HuH-7 (cell line): ENCODE data around the gene LRRC49.
A peak's percentile ranks its signal among the peaks of the same experiment; 100 is the strongest.
"Not testable (repeated sequence)": the region's sequence is repeated elsewhere in the genome, so short reads cannot be mapped to it uniquely, and the experiment has no call there.

Experiments used
- DNase-seq: peaks from one replicate; pipeline ENCODE4 v3.0.0; 2011; ENCODE audit warnings: low spot score

Gene LRRC49

GRCh38 chr15:70922119-70922518 lies 29.5 kb downstream of the LRRC49 start:
- no peak for DNase-seq

GRCh38 chr15:70923311-70924080 lies 30.9 kb downstream of the LRRC49 start:
- no peak for DNase-seq

GRCh38 chr15:70926914-70927313 lies 34.3 kb downstream of the LRRC49 start:
- DNase-seq = not testable (repeated sequence)

GRCh38 chr15:70931821-70932220 lies 39.2 kb downstream of the LRRC49 start:
- no peak for DNase-seq

GRCh38 chr15:70932397-70932796 lies 39.8 kb downstream of the LRRC49 start:
- DNase-seq = no peak

GRCh38 chr15:70933411-70933810 lies 40.8 kb downstream of the LRRC49 start:
- no peak for DNase-seq

- no peak for DNase-seq
Measured at GRCh38 chr15:70935631-70936030, 43.0 kb downstream of the LRRC49 start.

GRCh38 chr15:70936326-70936725 lies 43.7 kb downstream of the LRRC49 start:
- no peak for DNase-seq

- DNase-seq = not testable (repeated sequence)
Measured at GRCh38 chr15:70943285-70943684, 50.7 kb downstream of the LRRC49 start.

- DNase-seq = no peak
Measured at GRCh38 chr15:70947351-70948335, 55.0 kb downstream of the LRRC49 start.

- no peak for DNase-seq
Measured at GRCh38 chr15:70950953-70951352, 58.3 kb downstream of the LRRC49 start.

GRCh38 chr15:70954171-70954570 lies 61.5 kb downstream of the LRRC49 start:
- no peak for DNase-seq

- no peak for DNase-seq
Measured at GRCh38 chr15:70954733-70955132, 62.1 kb downstream of the LRRC49 start.

GRCh38 chr15:70955151-70955550 lies 62.5 kb downstream of the LRRC49 start:
- no peak for DNase-seq

- no peak for DNase-seq
Measured at GRCh38 chr15:70956201-70956995, 63.8 kb downstream of the LRRC49 start.

GRCh38 chr15:70962084-70962483 lies 69.5 kb downstream of the LRRC49 start:
- no peak for DNase-seq

GRCh38 chr15:70963199-70963598 lies 70.6 kb downstream of the LRRC49 start:
- no peak for DNase-seq

- DNase-seq = no peak
Measured at GRCh38 chr15:70964058-70964457, 71.4 kb downstream of the LRRC49 start.

GRCh38 chr15:70964686-70965085 lies 72.1 kb downstream of the LRRC49 start:
- no peak for DNase-seq

- no peak for DNase-seq
Measured at GRCh38 chr15:70967646-70968045, 75.0 kb downstream of the LRRC49 start.

- DNase-seq = peak; percentile 5
Measured at GRCh38 chr15:70974004-70974832, 81.6 kb downstream of the LRRC49 start.
